Activated CD8-positive, alpha-beta memory T cell treated with anti-CD3 and anti-CD28 coated beads, Interleukin-2, amount 50 U/mL, for 1 hour (primary cell): ENCODE measurements around the gene SHISA5.
"Not testable (repeated sequence)": the region's sequence is repeated elsewhere in the genome, so short reads cannot be mapped to it uniquely, and the experiment has no call there.

ENCODE experiments used
- DNase-seq: peaks from one replicate; pipeline ENCODE4 v3.0.0-alpha.2; 2020; ENCODE audit errors: extremely low read depth

SHISA5 gene, protein sequence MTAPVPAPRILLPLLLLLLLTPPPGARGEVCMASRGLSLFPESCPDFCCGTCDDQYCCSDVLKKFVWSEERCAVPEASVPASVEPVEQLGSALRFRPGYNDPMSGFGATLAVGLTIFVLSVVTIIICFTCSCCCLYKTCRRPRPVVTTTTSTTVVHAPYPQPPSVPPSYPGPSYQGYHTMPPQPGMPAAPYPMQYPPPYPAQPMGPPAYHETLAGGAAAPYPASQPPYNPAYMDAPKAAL

DNA sequence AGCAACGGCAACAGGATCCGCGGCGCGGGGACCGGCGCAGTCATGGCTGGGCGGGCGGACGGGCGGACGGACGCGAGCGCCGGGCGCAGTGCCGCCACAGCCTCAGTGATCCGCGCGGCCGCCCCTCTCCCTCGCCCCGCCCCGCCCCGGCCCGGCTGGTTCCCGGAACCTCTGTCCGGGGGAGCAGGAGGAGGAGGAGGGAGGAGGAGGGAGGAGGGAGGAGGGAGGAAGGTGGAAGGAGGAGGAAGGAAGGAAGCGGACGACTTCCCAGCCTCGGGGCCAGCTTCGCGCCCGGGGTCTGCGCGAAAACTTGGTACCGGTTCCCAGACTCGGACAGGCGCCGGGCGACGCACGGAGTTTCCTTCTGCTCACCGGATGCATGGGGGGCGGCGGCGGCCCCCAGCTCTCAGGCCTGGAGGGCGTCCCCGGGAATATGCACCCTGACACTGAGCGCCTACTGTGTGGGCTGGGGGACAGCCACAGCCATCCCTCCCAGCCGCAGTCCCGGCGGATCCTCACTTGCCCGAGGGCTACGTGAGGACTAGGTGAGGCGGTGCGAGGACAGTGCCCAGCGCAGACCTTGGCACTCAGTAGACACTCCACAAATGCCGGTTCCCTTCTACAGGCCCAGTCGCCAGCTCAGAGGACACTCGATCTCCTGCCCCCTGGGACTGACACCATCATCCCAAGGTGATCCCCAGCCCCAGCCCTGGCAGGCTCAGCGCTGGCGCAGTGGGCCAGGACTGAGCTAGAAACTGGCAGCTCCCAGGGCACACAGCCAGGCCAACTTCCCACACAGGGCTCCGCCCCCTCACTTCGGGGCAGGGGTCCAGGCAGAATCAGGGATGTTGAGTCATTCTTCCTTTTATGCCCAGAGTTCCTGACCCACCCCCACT, at the start of gene SHISA5:
Gene SHISA5 (minus strand): TSS at position 124 of the 896 bp plus-strand sequence. CDS start 80 bp downstream, at position 44.
- DNase-seq: no peak

DNA sequence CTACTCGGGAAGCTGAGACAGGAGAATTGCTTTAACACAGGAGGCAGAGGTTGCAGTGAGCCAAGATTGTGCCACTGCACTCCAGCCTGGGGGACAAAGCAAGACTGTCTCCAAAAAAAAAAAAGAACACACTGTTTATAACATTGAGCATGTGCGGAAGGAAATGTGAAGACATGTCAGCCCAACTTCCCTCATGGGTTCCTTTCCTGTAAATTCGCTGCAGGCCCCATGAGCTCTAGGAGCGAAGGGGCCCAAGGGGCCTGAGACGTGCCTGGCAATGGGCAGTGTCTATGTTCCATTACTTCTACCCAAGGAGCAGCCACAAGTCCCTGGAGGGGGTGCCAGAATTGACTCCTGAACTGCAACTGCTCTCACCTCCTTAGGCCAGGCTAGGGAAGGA, 49.4 kb upstream of the SHISA5 start:
- no peak for DNase-seq

DNA sequence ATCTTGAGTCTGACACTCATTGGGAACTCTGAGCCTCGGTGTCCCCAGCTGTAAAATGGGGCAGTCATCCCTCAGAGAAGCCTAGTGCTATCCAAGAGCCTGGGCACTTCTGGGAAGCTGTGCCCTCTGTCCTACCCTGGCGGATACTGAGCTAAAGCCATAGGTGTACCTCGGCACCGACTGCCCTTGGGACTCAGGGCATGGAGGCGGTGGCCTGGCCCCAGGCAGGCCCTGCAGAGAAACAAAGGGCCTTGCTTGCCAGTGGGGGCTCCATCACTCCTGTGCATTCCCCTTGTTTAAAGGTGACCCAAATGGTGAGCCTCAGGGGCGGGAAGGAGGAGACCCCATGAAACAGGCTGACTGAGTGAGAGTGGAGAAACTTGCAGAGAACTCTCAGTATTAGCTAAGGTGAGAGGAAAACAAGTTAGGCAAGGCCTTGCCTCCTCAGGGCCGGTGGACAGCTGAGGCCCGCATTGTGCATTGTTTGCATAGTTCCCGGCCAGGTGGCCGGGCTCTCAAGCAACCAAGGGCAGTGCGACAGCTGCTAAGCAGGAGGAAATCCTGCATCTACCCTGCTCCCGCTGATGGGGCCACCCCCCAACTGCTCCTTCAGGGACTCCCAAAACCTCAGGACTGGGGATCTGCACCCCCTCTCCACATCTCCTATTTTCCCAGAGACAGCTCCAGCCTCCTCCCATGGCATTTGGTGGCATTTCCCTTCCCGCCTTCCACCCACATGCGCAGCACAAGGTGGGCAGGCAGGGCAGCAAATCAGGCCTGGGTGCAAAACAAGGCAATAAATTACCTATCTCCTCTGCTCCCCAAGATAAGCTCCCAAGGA, 48.4 kb upstream of the SHISA5 start:
- DNase-seq: no peak

DNA sequence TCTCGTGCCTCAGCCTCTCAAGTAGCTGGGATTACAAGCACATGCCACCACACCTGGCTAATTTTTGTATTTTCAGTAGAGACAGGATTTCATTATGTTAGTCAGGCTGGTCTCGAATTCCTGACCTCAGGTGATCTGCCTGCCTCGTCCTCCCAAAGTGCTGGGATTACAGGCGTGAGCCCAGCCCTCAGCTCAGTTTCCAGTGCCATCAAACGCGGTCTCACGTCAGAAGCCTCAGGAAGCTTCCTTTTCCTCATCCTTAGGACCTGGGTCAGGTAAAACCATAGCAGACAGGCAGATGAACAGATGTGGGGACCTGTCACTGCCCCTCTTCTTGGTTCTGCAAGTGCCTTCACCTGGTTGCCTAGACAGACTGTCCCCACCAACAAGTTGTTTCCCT, 47.7 kb upstream of the SHISA5 start:
- not testable (repeated sequence) for DNase-seq

DNA sequence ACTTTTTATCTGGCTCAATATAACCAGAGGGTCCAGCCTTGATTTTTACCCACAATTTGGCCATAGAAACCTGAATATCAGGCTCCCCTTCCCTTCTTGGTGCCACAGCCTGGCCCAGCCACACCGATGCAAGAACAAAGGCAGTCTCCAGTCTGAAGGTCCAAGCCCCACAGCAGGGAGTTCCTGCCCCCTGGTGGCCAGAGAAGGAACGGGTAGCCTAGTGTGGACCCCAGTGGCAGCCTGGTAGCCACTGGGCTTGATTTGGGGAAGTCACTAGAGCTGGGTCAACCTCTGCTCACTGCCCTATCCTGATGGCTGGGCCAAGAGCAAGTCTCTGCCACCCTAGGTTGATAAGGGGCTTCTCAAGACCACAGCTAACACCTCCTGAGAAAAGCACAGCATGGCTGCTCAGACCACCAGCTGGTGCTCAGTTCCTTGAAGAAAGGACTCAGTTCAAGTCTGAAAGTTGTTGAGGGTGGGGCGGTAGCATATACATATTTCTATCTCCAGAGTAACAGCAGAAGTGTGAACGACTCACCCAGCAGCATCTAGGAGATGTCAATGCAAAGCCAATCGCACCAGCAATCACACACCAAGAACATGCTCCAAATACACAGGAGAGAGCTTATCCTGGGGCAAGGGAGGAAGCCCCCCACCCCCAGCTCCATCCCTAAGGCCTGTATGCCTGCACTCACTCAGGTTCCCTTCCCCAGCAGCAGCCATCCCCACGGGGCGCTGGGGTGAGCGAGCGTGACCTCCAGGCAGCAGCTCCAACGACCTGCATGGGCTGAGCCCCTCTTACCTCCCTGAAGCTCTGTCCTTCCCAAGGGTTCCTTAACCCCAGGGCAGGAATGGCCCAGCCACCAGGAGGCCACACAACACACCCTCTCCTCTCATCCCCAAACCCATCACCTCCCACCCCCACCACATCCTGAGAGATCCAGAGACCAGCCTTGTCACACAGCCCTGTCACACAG, 45.0 kb upstream of the SHISA5 start:
- peak; percentile 62 for DNase-seq

DNA sequence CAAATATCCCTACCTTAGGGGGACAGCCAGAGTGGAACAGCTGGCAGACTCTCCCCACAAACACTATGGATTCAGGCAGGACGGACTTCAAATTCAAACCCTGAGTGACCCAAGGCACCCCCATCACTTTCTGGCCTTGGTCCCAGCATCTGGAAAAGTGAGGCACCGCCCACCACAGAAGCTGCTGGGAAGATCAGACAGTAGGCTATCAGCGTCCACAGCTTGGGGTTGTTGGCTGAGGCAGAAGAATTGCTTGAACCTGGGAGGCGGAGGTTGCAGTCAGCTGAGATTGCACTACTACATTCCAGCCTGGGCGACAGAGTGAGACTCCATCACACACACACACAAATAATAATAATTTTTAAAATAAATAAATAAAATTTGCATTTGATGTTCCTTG, 44.2 kb upstream of the SHISA5 start:
- no peak for DNase-seq

DNA sequence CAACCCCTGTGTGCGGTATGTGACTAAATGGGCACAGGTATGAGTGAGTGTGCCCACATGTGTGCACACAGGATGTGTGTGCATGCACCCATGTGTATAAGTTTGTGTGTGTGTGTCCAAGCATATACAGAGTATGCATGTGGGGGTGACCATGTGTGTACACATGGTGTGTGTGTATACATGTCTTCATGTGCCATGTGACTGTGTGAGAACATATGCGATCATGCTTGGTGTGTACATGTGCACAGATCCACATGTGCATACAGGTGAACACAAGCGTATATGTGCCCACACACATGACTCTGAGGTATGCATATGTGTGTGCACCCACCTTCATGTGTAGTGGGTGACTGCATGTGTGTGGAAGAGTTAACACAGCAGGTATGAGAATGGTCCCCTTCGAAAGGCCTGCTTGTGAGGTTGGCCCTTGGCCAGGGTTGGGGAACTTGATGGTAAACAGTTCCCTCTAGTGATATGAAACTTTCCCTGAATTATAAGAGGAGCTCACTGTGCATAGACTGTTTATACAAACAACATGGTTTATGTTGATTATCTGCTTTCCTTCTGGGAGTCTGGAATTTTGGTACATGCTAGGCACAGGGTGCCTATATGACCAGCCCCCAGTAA, 42.3 kb upstream of the SHISA5 start:
- DNase-seq: no peak

DNA sequence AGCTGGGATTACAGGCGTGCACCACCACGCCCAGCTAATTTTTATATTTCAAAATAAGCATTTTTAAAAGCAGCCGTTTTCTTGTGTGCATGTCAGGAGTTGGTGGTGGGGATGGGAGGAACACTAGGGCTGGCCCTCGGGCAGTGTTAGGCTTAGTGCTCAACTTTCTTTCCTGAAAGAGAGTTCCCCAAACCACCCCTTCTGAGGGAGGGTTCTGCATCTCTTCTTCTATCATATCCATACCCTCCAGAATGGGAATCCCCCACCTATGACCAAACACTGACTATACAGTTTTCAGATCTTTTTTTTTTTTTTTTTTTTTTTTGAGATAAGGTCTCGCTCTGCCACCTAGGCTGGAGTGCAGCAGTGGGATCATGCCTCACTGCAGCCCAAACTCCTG, 40.2 kb upstream of the SHISA5 start:
- no peak for DNase-seq

DNA sequence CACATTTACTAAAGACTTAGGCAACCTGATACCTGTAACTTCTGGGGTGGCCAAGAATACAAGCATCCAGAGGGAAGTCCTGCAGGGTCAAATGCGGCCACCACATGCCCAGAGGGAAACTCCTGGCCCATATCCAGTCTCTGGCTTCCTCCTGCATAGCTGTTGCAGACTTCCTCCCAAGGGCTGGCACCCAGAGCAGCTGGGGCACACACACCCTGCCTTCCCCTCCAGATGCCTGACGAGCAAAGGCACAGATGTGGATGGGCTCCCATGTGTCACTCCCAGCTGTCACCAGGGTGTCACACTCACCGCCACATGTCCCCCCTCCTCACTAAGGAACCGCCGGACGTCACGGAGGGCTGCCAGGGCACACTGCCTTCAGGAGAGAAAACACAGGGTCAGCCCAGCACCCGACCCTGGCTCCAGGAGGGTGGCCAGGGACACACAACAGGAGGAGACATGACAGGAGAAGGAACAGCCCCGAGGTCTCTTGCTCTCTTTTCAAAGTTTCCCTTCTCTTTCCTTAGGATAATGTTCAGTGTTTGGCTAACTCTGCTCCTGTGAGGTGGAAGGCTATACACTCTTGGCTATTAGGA, 39.4 kb upstream of the SHISA5 start:
- DNase-seq: no peak

DNA sequence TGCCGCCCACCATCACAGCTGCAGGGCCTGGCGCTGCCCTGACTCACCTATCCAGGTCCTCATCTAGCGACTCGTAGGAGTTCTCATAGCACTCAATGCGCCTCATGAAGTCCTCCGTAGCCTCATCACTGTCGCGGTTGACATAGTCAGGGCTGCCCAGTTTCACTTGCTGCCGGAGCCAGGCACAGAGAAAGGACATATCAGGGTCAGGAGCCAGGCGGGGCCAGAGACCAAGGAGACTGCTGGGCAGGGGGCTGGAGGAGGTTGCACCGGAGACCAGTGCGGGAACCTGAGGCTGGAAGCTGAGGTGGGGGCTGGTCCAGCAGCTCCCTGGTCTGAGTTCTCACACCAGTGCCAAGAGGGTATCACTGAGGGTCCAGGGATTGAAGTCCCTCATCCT, 34.5 kb upstream of the SHISA5 start:
- no peak for DNase-seq

DNA sequence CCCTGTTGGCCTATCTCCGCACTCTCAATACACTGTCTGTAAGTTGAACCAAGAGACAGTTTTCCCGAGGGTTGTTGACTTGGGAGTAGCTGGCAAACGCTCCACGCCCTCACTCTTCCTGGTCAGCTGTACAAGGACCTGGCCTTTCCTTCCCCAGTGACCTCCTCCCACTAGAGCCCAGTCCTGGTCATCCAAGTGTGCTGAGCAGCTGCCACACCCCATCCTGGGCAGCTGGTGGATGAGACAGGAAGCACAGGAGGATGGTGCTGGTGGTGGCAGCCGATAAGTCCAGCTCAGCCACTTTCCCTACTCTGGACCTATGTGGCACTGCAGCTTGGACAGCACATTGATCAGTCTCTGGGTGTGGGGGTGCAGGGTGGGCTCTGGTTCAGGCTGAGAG, 32.8 kb upstream of the SHISA5 start:
- no peak for DNase-seq

DNA sequence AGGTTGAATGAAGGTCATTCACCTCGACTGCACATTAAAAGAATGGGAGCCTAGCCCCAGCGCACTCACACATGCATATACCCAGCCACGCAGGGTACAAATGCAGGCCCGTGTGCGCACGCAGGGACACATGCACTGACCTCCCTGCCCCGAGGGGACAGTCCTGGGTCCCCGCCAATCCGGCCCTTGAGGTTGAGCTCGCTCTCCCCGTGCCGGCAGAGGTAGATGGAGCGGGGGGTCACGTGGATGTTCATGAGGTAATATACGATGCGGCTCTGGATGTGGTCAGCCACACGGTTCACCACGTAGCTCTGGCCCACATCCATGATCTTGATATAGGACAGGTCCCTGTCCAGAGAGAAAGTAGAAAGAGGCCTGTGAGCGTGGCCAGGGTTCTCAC, 32.1 kb upstream of the SHISA5 start:
- DNase-seq: no peak

DNA sequence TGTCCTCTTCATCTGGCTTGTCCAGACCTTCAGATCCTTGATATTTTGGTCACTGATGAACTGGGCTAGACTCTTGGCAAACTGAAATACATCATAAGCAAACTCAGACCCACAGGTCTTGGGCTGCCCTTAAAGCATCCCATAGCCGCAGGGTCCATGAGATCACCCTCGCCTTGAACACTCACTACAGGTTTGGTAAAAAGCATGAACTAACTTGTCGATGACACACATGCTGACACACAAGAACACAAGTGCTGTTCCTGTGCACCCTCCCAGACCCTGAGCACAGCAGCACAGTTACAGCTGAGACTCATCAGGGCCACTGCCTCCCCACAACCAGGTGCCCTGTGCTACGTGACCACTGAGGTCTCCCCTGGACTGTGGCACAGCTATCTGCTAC, 31.6 kb upstream of the SHISA5 start:
- no peak for DNase-seq

DNA sequence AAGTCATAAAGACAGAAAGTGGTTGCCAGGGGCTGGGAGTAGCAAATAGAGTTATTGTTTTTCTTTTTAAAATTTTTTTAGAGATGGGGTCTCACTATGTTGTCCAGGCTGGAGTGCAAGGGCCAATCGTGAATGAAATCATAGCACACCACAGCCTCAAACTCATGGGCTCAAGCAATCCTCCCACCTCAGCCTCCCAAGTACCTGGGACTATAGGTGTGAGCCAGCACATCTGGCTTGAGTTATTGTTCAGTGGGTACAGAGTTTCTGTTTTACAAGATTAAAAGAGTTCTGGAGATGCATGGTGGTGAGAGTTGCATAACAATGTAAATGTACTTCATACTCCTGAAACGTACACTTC, 29.0 kb upstream of the SHISA5 start:
- DNase-seq: no peak

DNA sequence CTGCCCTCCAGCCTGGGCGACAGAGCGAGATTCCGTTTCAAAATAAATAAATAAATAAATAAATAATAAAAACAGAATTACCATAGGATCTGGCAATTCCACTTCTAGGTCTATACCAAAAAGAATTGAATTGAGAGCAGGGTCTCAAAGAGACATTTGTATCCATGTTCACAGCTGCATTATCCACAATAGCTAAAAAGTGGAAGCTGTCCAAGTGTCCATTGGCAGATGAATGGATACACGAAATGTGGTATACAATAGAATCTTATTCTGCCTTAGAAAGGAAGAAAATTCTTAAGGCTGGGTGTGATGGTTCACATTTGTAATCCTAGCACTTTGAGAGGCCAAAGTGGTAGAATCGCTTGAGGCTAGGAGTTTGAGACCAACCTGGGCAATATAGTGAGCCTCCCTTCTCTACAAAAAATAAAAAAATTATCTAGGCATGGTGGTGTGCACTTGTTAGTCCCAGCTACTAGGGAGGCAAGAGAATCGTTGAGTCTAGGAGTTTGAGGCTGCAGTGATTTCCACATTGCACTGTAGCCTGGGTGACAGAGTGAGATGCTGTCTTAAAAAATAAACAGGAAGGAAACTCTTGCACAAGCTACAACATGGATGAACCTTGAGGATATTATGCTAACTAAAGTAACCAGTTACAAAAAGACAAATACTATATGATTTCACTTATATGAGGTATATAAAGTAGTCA, 28.4 kb upstream of the SHISA5 start:
- DNase-seq: no peak

DNA sequence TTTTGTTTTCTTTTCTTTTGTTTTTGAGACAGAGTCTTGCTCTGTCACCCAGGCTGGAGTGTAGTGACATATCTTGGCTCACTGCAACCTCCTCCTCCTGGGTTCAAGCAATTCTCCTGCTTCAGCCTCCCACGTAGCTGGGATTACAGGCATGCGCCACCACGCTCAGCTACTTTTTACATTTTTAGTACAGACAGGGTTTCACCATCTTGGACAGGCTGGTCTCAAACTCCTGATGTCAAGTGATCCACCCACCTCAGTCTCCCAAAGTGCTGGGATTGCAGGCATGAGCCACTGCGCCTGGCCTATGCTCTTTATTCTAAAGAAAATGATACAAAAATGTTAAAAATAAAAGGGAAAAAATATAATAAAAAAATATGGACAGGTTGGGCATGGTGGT, 26.7 kb upstream of the SHISA5 start:
- DNase-seq: not testable (repeated sequence)

DNA sequence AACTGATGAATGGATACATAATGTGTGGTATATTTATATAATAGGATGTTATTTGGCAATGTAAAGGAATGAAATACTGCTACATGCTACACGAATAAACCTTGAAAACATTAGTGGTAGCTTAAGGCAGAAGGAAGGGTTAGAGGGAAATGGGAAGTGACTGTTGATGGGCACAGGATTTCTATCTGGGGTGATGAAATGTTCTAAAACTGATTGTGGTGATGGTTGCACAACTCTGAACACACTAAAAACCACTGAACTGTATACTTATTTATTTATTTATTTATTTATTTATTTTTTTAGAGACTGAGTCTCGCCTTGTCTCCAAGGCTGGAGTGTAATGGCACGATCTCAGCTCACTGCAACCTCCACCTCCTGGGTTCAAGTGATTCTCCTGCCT, 24.8 kb upstream of the SHISA5 start:
- DNase-seq: no peak

DNA sequence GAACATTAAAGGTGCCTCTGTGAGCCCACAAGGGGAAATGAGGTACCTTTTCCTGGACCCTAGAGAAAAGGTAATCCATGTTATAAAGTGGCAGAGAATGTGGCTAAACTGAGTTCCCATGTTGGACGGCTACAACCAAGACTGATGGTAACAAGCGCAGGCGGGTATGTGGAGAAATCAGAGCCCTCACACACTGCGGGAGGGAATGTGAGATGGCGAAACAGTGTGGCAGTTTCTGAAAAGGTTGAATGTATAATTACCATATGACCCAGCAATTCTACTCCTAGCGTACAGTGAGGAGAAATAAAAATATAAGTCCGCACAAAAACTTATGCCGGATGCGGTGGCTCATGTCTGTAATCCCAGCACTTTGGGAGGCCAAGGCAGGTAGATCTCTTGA, 24.1 kb upstream of the SHISA5 start:
- DNase-seq: no peak

DNA sequence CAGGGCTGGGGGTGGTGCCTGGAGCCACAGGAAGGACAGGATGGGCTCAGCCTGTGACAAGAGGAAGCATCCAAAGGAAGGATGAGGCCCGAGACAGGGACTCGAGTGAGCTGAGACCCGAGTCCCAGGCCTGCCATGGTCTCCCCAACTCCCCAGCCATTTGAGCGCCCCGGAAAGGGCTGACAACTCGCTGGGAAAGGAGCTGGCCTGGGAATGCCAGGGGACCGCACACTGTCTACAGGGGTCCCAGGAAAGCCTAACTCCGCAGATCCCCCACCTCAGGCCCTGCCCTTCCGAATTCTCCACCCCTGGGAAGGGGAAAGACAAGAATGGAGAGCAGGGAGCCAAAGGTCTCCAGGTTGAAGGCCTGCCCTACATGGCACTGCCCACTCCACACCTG, 21.0 kb upstream of the SHISA5 start:
- DNase-seq: no peak

DNA sequence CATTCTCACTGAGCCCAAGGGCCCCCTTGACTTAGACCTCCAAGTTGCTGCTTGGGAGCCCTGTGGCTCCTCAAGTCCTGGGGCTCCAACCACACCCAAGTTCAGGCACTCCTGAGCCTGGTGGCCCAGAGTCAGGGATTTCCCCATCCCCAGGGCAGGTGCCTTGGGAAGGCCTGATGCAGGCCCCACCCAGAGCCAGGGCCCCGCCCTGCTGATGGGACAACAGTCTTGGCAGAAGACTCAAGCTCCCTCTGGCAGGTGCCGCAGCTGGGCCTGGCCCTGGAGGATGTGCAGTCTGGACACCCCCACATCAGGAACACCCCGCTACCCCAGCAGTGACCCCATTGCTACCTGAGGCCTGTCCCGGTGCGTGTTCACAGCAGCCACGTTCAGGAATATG, 17.7 kb upstream of the SHISA5 start:
- no peak for DNase-seq
